K562 (cell line): ENCODE measurements around the gene LTBP4. TPM values are rescaled to one million over a fixed set of nuclear protein-coding genes. Genes with fewer than 3 reads are reported as not detected.

Source experiments
- GABPB2 ChIP-seq: fragments of 250-450 bp; sonication (Bioruptor Pico); conservative IDR thresholded peaks from 2 replicates; pipeline ENCODE4 v1.5.1; 2021; ENCODE audit warnings: mild to moderate bottlenecking
- HEY1 ChIP-seq: fragments of 250-450 bp; sonication (Bioruptor Pico); IDR thresholded peaks from 2 replicates; pipeline ENCODE4 v1.5.0; 2020; ENCODE audit warnings: mild to moderate bottlenecking, moderate library complexity, borderline replicate concordance
- KAT8 ChIP-seq: fragments of 450-650 bp; IDR thresholded peaks from 2 replicates; pipeline ENCODE4 v1.6.1; 2016; ENCODE audit warnings: low read depth, mild to moderate bottlenecking
- NFIX ChIP-seq: fragments of 250-450 bp; sonication (Bioruptor Pico); IDR thresholded peaks from 2 replicates; pipeline ENCODE4 v1.4.0; 2020; ENCODE audit warnings: low read depth, mild to moderate bottlenecking, moderate library complexity
- NR1H2 ChIP-seq: sonication (generic); formaldehyde crosslinking; IDR thresholded peaks from 2 replicates; pipeline ENCODE4 v1.4.0; 2020; ENCODE audit warnings: mild to moderate bottlenecking, missing genetic modification reagents
- POLR2H ChIP-seq: IDR thresholded peaks from 2 replicates; pipeline ENCODE4 v1.6.1; 2016; ENCODE audit warnings: missing genetic modification characterization, low read depth, mild to moderate bottlenecking, control low read depth, missing compliant biosample characterization, moderate library complexity
- PTTG1 ChIP-seq: fragments of 450-650 bp; IDR thresholded peaks from 2 replicates; pipeline ENCODE4 v1.6.1; 2016; ENCODE audit warnings: low read depth, mild to moderate bottlenecking, missing genetic modification characterization, missing compliant biosample characterization
- RBM14 ChIP-seq: fragments of 200-400 bp; formaldehyde crosslinking; IDR thresholded peaks from 2 replicates; pipeline ENCODE4 v1.6.1; 2018; ENCODE audit warnings: low read depth, mild to moderate bottlenecking, low read length, moderate library complexity, borderline replicate concordance; ENCODE audit not compliant: insufficient read depth
- RBM25 ChIP-seq: fragments of 200-400 bp; formaldehyde crosslinking; IDR thresholded peaks from 2 replicates; pipeline ENCODE4 v1.6.1; 2018; ENCODE audit warnings: low read length, low read depth, moderate library complexity; ENCODE audit not compliant: severe bottlenecking
- SMARCA5 ChIP-seq: fragments of 450-650 bp; IDR thresholded peaks from 2 replicates; pipeline ENCODE4 v1.6.1; 2016
- SNRNP70 ChIP-seq: fragments of 200-400 bp; formaldehyde crosslinking; optimal IDR thresholded peaks from 2 replicates; pipeline ENCODE3; 2017; ENCODE audit warnings: low read depth, low read length
- TCFL5 ChIP-seq: fragments of 250-450 bp; sonication (Bioruptor Pico); conservative IDR thresholded peaks from 2 replicates; pipeline ENCODE4 v1.6.1; 2021; ENCODE audit warnings: mild to moderate bottlenecking, moderate library complexity, matching md5 sums
- TOE1 ChIP-seq, 2 experiments: fragments of 450-650 bp in 1 of 2; sonication (generic) in 1 of 2; formaldehyde crosslinking in 1 of 2; IDR thresholded peaks; 2 replicates each; pipeline versions ENCODE4 v1.7.1 to v1.8.0; 2016 to 2022; ENCODE audit warnings: borderline replicate concordance in 2 of 2, mild to moderate bottlenecking in 2 of 2, antibody characterized with exemption in 1 of 2, inconsistent platforms in 1 of 2, low read depth in 1 of 2, missing genetic modification reagents in 1 of 2, moderate library complexity in 1 of 2
- ZFP36 ChIP-seq: fragments of 150-350 bp; IDR thresholded peaks from 2 replicates; pipeline ENCODE4 v1.6.1; 2018; ENCODE audit warnings: low read length, low read depth; ENCODE audit not compliant: partially characterized antibody
- ZNF212 ChIP-seq: fragments of 450-650 bp; formaldehyde crosslinking; IDR thresholded peaks from 2 replicates; pipeline ENCODE4 v1.4.0; 2020; ENCODE audit warnings: mild to moderate bottlenecking
- ZNF408 ChIP-seq: fragments of 250-450 bp; sonication (Bioruptor Pico); IDR thresholded peaks from 2 replicates; pipeline ENCODE4 v1.4.0; 2020; ENCODE audit warnings: low read depth, mild to moderate bottlenecking, moderate library complexity
- ZNF431 ChIP-seq: sonication (generic); formaldehyde crosslinking; IDR thresholded peaks from 2 replicates; pipeline ENCODE4 v1.8.0; 2022; ENCODE audit warnings: mild to moderate bottlenecking, missing genetic modification reagents
- ZNF668 ChIP-seq: fragments of 250-450 bp; sonication (Bioruptor Pico); IDR thresholded peaks from 2 replicates; pipeline ENCODE4 v1.8.0; 2022; ENCODE audit warnings: mild to moderate bottlenecking, inconsistent platforms
- ZNF79 ChIP-seq: fragments of 250-450 bp; sonication (Bioruptor Pico); IDR thresholded peaks from 2 replicates; pipeline ENCODE4 v1.4.0; 2020; ENCODE audit warnings: low read depth, mild to moderate bottlenecking, moderate library complexity
- polyA plus RNA-seq, 8 experiments: library from polyadenylated mRNA; depleted of rRNA in 4 of 8; stranded (reverse) in 5 of 8; unstranded in 3 of 8; fragments of >200 nt; fragmentation: Nextera tagmentation in 2 of 8; fragmentation: Illumina TruSeq in 1 of 8; extraction: Ambion mirVana in 2 of 8; extraction: Trizol in 1 of 8; gene quantifications; 2 replicates each; pipeline versions ENCODE4 v1.2.1 to v1.2.3, GENCODE V29; 2011 to 2014; ENCODE audit warnings: inconsistent platforms in 1 of 8, missing spikeins in 1 of 8
- total RNA-seq, 7 experiments: library from RNA; depleted of rRNA in 6 of 7; stranded (reverse); fragments of >200 nt in 6 of 7; fragmentation: Illumina TruSeq in 2 of 7; extraction: Trizol in 2 of 7; gene quantifications; 2 replicates each; pipeline versions ENCODE4 v1.2.1 to v1.2.3, GENCODE V29; 2011 to 2021; ENCODE audit warnings: low replicate concordance in 1 of 7
- TF ChIP-seq, protein P1 (sequence below): fragments of 250-450 bp; sonication (Bioruptor Pico); IDR thresholded peaks from 2 replicates; pipeline ENCODE4 v1.5.0; 2021; ENCODE audit warnings: mild to moderate bottlenecking, borderline replicate concordance
- TF ChIP-seq, protein P2 (sequence below): fragments of 250-450 bp; sonication (Bioruptor Pico); IDR thresholded peaks from 2 replicates; pipeline ENCODE4 v1.8.0; 2021; ENCODE audit warnings: borderline replicate concordance, mild to moderate bottlenecking, moderate library complexity; ENCODE audit not compliant: poor library complexity, severe bottlenecking
- TF ChIP-seq, protein P3 (sequence below): fragments of 450-650 bp; formaldehyde crosslinking; conservative IDR thresholded peaks from 2 replicates; pipeline ENCODE4 v1.4.0; 2022; ENCODE audit warnings: mild to moderate bottlenecking, missing genetic modification characterization

Gene LTBP4
- total and polyA plus RNA-seq, 9 of the 15 experiments (the other 6 are each of a cell fraction or from before 2014, with no cell fraction given) = 0.35 to 160 (median 31.6) TPM

DNA sequence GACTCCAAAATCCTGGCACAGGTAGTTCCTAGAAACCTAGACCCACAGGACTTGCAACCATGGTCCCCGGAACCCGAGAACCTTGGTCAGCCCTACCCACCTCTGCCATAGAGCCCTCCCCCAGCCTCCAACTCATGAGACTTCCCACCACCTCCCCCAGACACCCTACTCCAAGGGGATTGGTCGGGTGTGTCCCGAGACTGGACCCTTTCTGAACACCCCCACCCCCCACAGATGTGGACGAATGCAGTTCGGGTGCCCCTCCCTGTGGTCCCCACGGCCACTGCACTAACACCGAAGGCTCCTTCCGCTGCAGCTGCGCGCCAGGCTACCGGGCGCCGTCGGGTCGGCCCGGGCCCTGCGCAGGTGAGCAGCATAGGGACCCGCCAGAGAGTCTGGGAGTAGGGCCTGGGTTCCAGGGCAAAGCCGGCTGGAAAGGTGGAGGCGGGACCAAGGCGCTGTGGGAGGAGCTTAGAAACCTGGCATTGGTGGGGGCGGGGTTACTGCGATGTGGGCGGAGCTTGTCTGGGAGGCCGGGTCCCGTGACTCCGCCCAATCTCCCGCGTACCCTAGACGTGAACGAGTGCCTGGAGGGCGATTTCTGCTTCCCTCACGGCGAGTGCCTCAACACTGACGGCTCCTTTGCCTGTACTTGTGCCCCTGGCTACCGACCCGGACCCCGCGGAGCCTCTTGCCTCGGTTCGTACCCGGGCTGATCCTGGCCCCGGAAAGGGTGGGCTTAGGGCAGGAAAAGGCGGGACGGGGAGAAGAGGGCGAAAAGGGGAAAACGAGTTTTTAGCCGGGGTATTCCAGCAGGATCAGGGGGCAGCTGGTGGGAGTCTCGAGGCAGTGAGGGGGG, 11.9 kb downstream of the LTBP4 start (continued):
- TF ChIP-seq TOE1 (IDR thresholded peaks at IDR 0.05; ENCODE audit: borderline replicate concordance) = peak; percentile 89
- TF ChIP-seq TOE1 (CRISPR knock-in tag; IDR thresholded peaks at IDR 0.05; ENCODE audit: borderline replicate concordance, low read depth) = no peak
- no peak for TF ChIP-seq RBM14
- TF ChIP-seq NR1H2 = no peak
- TF ChIP-seq, protein P1, sequence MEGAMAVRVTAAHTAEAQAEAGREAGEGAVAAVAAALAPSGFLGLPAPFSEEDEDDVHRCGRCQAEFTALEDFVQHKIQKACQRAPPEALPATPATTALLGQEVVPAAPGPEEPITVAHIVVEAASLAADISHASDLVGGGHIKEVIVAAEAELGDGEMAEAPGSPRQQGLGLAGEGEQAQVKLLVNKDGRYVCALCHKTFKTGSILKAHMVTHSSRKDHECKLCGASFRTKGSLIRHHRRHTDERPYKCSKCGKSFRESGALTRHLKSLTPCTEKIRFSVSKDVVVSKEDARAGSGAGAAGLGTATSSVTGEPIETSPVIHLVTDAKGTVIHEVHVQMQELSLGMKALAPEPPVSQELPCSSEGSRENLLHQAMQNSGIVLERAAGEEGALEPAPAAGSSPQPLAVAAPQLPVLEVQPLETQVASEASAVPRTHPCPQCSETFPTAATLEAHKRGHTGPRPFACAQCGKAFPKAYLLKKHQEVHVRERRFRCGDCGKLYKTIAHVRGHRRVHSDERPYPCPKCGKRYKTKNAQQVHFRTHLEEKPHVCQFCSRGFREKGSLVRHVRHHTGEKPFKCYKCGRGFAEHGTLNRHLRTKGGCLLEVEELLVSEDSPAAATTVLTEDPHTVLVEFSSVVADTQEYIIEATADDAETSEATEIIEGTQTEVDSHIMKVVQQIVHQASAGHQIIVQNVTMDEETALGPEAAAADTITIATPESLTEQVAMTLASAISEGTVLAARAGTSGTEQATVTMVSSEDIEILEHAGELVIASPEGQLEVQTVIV (CRISPR knock-in tag) = no peak
- TF ChIP-seq ZNF79 (CRISPR knock-in tag) = no peak
- TF ChIP-seq, protein P2, sequence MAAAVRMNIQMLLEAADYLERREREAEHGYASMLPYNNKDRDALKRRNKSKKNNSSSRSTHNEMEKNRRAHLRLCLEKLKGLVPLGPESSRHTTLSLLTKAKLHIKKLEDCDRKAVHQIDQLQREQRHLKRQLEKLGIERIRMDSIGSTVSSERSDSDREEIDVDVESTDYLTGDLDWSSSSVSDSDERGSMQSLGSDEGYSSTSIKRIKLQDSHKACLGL = no peak
- no peak for TF ChIP-seq POLR2H (tag)
- TF ChIP-seq NFIX (CRISPR knock-in tag) = no peak
- no peak for TF ChIP-seq PTTG1
- no peak for TF ChIP-seq KAT8
- TF ChIP-seq ZNF668 (CRISPR knock-in tag) = no peak
- peak; percentile 62 for TF ChIP-seq ZNF431
- TF ChIP-seq HEY1 = no peak
- no peak for TF ChIP-seq RBM25
- TF ChIP-seq ZNF212 = no peak
- no peak for TF ChIP-seq GABPB2
- TF ChIP-seq SMARCA5 = peak; percentile 86
- TF ChIP-seq ZNF408 = no peak
- no peak for TF ChIP-seq TCFL5 (CRISPR knock-in tag)
- no peak for TF ChIP-seq SNRNP70
- TF ChIP-seq, protein P3, sequence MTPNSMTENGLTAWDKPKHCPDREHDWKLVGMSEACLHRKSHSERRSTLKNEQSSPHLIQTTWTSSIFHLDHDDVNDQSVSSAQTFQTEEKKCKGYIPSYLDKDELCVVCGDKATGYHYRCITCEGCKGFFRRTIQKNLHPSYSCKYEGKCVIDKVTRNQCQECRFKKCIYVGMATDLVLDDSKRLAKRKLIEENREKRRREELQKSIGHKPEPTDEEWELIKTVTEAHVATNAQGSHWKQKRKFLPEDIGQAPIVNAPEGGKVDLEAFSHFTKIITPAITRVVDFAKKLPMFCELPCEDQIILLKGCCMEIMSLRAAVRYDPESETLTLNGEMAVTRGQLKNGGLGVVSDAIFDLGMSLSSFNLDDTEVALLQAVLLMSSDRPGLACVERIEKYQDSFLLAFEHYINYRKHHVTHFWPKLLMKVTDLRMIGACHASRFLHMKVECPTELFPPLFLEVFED (CRISPR knock-in tag) = no peak
- TF ChIP-seq ZFP36 = no peak
